HG02759 (cell line): Measurements from ENCODE around the gene EMILIN3.
"Not testable (repeated sequence)": the region's sequence is repeated elsewhere in the genome, so short reads cannot be mapped to it uniquely, and the experiment has no call there.

Source experiments
- ATAC-seq: cut with Tn5 transposase; IDR thresholded peaks from one replicate; pipeline ENCODE4 v1.9.1; 2021; ENCODE audit warnings: mild to moderate bottlenecking, moderate library complexity; ENCODE audit not compliant: unreplicated experiment

Gene EMILIN3

GRCh38 chr20:41329435-41330342 lies 36.9 kb downstream of the EMILIN3 start:
- ATAC-seq, result peak; percentile 85

GRCh38 chr20:41327178-41327577 lies 39.4 kb downstream of the EMILIN3 start:
- no peak for ATAC-seq

- no peak for ATAC-seq
Measured at GRCh38 chr20:41320976-41321375, 45.6 kb downstream of the EMILIN3 start.

GRCh38 chr20:41320441-41320840 lies 46.2 kb downstream of the EMILIN3 start:
- no peak for ATAC-seq

- no peak for ATAC-seq
Measured at GRCh38 chr20:41318271-41318649, 48.4 kb downstream of the EMILIN3 start.

- ATAC-seq, result peak; percentile 99
Measured at GRCh38 chr20:41317546-41318270, 48.9 kb downstream of the EMILIN3 start, which contains the start of gene ZHX3. Gene ZHX3 (minus strand): TSS chr20:41317731. CDS start chr20:41204916, 112,815 bp downstream.

GRCh38 chr20:41316602-41317545 lies 49.7 kb downstream of the EMILIN3 start:
- peak; percentile 70 for ATAC-seq

- ATAC-seq, result no peak
Measured at GRCh38 chr20:41316051-41316450, 50.6 kb downstream of the EMILIN3 start.

- no peak for ATAC-seq
Measured at GRCh38 chr20:41314386-41314785, 52.2 kb downstream of the EMILIN3 start.

GRCh38 chr20:41312009-41312408 lies 54.6 kb downstream of the EMILIN3 start:
- ATAC-seq, result not testable (repeated sequence)
